HG02798 (cell line): ENCODE measurements around the gene TEN1.

Source experiments
- ATAC-seq: cut with Tn5 transposase; IDR thresholded peaks from one replicate; pipeline ENCODE4 v1.9.1; 2021; ENCODE audit warnings: mild to moderate bottlenecking; ENCODE audit not compliant: unreplicated experiment, poor library complexity

The TEN1 gene

DNA sequence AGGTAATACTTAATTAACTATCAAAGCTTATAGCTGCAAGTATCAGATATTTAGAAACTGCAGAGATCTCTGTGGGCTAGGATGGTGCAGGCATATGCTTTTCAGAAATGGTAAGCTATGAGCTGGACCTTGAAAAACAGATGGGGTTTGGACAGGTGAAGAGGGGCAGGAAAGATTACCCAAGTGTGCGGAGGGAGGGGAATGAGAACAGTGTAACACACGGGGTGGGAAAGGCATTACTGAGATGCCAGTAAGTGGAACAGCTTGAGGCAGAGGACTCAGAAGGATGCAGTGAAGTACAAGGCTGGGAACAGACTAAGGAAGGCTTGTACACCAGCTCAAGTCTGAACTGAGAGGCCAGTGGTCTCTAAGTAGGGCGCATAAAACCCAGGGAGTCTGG lies 70.2 kb downstream of the TEN1 start:
- ATAC-seq, result no peak

DNA sequence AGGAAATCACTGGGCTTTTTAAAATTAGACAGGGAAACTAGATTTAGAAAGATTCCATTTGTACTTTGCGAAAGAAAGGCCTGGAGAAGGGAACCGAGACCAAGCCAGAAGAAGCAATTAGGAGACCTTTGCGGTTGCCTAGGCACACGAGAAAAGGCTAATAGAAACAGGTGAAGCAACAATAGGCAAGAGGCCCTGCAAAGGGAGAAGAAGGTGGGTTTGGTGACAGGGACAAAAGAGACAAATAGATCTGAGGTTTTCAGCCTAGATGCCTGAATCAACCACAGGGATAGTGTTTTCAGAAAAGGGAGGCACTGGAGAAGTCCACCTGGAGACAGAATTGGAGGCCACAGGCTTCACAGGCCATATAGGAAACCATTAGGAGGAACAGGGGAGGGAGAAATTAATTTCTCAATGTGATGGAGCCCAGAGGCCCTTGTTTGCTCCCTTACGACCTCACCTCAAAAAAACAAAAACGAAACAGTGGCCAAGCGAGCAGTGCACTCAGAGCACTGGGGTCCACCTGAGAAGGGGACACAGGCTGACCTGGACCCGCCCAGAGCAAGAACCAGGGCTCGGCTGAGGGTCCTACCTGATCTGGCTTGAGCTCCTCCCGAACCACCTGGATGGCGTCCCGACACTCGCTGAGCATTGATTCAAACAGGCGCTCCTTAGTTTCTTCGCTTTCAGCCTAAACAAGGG lies 70.9 kb downstream of the TEN1 start:
- no peak for ATAC-seq
